K562 (cell line): Measurements from ENCODE around the gene ZFP57. TPM values are rescaled to one million over a fixed set of nuclear protein-coding genes. Genes with fewer than 3 reads are reported as not detected.

Experiments used
- ATAC-seq: fragments of 200-7000 bp; cut with Tn5 transposase; 3 replicates; pipeline ENCODE4 v1.9.1; 2020; ENCODE audit warnings: moderate library complexity
- BruUV-seq: library from RNA; stranded (reverse); fragments of 400-500 nt; replicated peaks from 2 replicates; lab custom pipeline; 2021; lab: Mats Ljungman, UMichigan
- CTCF ChIA-PET: fragments of 300-600 bp; formaldehyde crosslinking; extraction: SDS; loops from one replicate; lab custom pipeline; 2021; ENCODE audit warnings: low intra/inter-chr PET ratio; lab: Yijun Ruan, JAX
- POLR2A ChIA-PET: fragments of 300-600, 350-650 bp; sonication (Branson Sonifier 250); formaldehyde crosslinking; extraction: SDS; loops from one replicate; lab custom pipeline; 2021; ENCODE audit warnings: antibody characterized with exemption, inconsistent platforms; lab: Yijun Ruan, JAX
- DNase-seq, 4 experiments: peaks; one replicate each; pipeline versions ENCODE4 v3.0.0 to v3.0.0-alpha.2; 2011 to 2018; ENCODE audit warnings: low spot score in 3 of 4, mixed read lengths in 3 of 4; ENCODE audit errors: extremely low read depth in 1 of 4
- FAIRE-seq: peaks from 2 replicates; lab custom pipeline; 2011; peaks lifted over from hg19 to GRCh38; lab: Jason Lieb, UNC
- H2AFZ ChIP-seq: 2 replicates; pipeline ENCODE4 v1.6.0; 2011; ENCODE audit warnings: low read depth, low read length, control low read depth, inconsistent platforms
- H3K27ac ChIP-seq: fragments of 200-600 bp; 3 replicates; pipeline ENCODE4 v1.8.0; 2011; ENCODE audit warnings: low read depth, mild to moderate bottlenecking, control low read depth, inconsistent platforms, low read length, moderate library complexity, mixed read lengths; ENCODE audit errors: extremely low read depth
- H3K27me3 ChIP-seq, 2 experiments: fragments of 300-600 bp in 1 of 2; 2 replicates in 1 of 2; 3 replicates in 1 of 2; pipeline versions ENCODE4 v1.6.0 to v1.8.0; 2011; ENCODE audit warnings: inconsistent platforms in 2 of 2, low read length in 2 of 2, mild to moderate bottlenecking in 1 of 2, mixed read lengths in 1 of 2, moderate library complexity in 1 of 2; ENCODE audit not compliant: control insufficient read depth in 2 of 2, insufficient read depth in 2 of 2
- H3K36me3 ChIP-seq: fragments of 300-600 bp; 3 replicates; pipeline ENCODE4 v1.8.0; 2011; ENCODE audit warnings: mild to moderate bottlenecking, low read length, inconsistent platforms; ENCODE audit not compliant: control insufficient read depth, insufficient read depth
- H3K4me1 ChIP-seq, 2 experiments: fragments of 200-600 bp in 1 of 2; replicated peaks in 1 of 2; 2 replicates in 1 of 2; 3 replicates in 1 of 2; pipeline versions ENCODE4 v1.5.1 to v1.8.0; 2011; ENCODE audit warnings: inconsistent platforms in 2 of 2, low read length in 2 of 2, mild to moderate bottlenecking in 1 of 2, mixed read lengths in 1 of 2, moderate library complexity in 1 of 2; ENCODE audit not compliant: control insufficient read depth in 2 of 2, insufficient read depth in 2 of 2
- H3K4me2 ChIP-seq: 2 replicates; pipeline ENCODE4 v1.6.1; 2011; ENCODE audit warnings: low read length, control low read depth, inconsistent platforms, mixed read lengths; ENCODE audit not compliant: insufficient read depth
- H3K4me3 ChIP-seq: fragments of 200-600 bp; sonication (generic), shearing (Covaris generic); 2 replicates; pipeline ENCODE4 v1.5.1; 2016; ENCODE audit warnings: control low read depth, inconsistent platforms
- H3K79me2 ChIP-seq: fragments of 200-600 bp; 3 replicates; pipeline ENCODE4 v1.8.0; 2011; ENCODE audit warnings: low read length, inconsistent platforms; ENCODE audit not compliant: control insufficient read depth, insufficient read depth
- H3K9ac ChIP-seq, 2 experiments: 2 replicates each; pipeline versions ENCODE4 v1.6.0 to v1.6.1; 2011; ENCODE audit warnings: low read depth in 2 of 2, low read length in 2 of 2, control low read depth in 1 of 2, inconsistent platforms in 1 of 2, mild to moderate bottlenecking in 1 of 2, mixed read lengths in 1 of 2; ENCODE audit not compliant: insufficient read depth in 1 of 2
- H3K9me1 ChIP-seq: one replicate; pipeline ENCODE4 v1.6.0; 2011; ENCODE audit warnings: inconsistent platforms, mild to moderate bottlenecking, low read length, moderate library complexity; ENCODE audit not compliant: control insufficient read depth, insufficient read depth
- H3K9me3 ChIP-seq: replicated peaks from 2 replicates; pipeline ENCODE4 v1.5.1; 2011; ENCODE audit warnings: low read depth, low read length, inconsistent platforms; ENCODE audit not compliant: control insufficient read depth, insufficient read depth
- H4K20me1 ChIP-seq: replicated peaks from 2 replicates; pipeline ENCODE4 v1.6.1; 2011; ENCODE audit warnings: low read length, inconsistent platforms, mixed read lengths; ENCODE audit not compliant: control insufficient read depth, insufficient read depth
- IRF2 ChIP-seq: sonication (generic); formaldehyde crosslinking; IDR thresholded peaks from 2 replicates; pipeline ENCODE4 v1.8.1; 2022; ENCODE audit warnings: mild to moderate bottlenecking, missing genetic modification reagents
- JUNB ChIP-seq: fragments of 450-650 bp; formaldehyde crosslinking; conservative IDR thresholded peaks from 2 replicates; pipeline ENCODE4 v1.4.0; 2020; ENCODE audit warnings: mild to moderate bottlenecking
- MAZ ChIP-seq, 2 experiments: fragments of 450-650 bp in 1 of 2; sonication (generic) in 1 of 2; formaldehyde crosslinking; IDR thresholded peaks in 1 of 2; conservative IDR thresholded peaks in 1 of 2; 2 replicates each; pipeline versions ENCODE4 v1.4.0 to v1.5.0; 2020; ENCODE audit warnings: mild to moderate bottlenecking in 1 of 2, missing genetic modification reagents in 1 of 2
- MYC ChIP-seq, 2 experiments: fragments of 250-450 bp in 1 of 2; sonication (Bioruptor Pico) in 1 of 2; IDR thresholded peaks; 2 replicates each; pipeline versions ENCODE4 v1.5.1 to v1.6.1; 2012 to 2021; ENCODE audit warnings: low read depth in 2 of 2, borderline replicate concordance in 1 of 2, improper control_type of control experiment in 1 of 2, low read length in 1 of 2, mild to moderate bottlenecking in 1 of 2, moderate library complexity in 1 of 2
- NR4A1 ChIP-seq, 2 experiments: fragments of 250-450 bp in 1 of 2; fragments of 450-650 bp in 1 of 2; sonication (Bioruptor Pico) in 1 of 2; IDR thresholded peaks; 2 replicates each; pipeline versions ENCODE4 v1.4.0 to v1.6.1; 2016 to 2020; ENCODE audit warnings: mild to moderate bottlenecking in 2 of 2, missing compliant biosample characterization in 1 of 2, missing genetic modification characterization in 1 of 2, moderate library complexity in 1 of 2
- TBP ChIP-seq: optimal IDR thresholded peaks from 2 replicates; pipeline ENCODE3; 2011; ENCODE audit warnings: low read depth, low read length, improper control_type of control experiment
- TOE1 ChIP-seq, 2 experiments: fragments of 450-650 bp in 1 of 2; sonication (generic) in 1 of 2; formaldehyde crosslinking in 1 of 2; IDR thresholded peaks; 2 replicates each; pipeline versions ENCODE4 v1.7.1 to v1.8.0; 2016 to 2022; ENCODE audit warnings: borderline replicate concordance in 2 of 2, mild to moderate bottlenecking in 2 of 2, antibody characterized with exemption in 1 of 2, inconsistent platforms in 1 of 2, low read depth in 1 of 2, missing genetic modification reagents in 1 of 2, moderate library complexity in 1 of 2
- YY1 ChIP-seq, 3 experiments: IDR thresholded peaks; 2 replicates each; pipeline ENCODE4 v1.6.1; 2011; ENCODE audit warnings: low read length in 2 of 3, mild to moderate bottlenecking in 2 of 3, moderate library complexity in 2 of 3, borderline replicate concordance in 1 of 3, control low read depth in 1 of 3, low read depth in 1 of 3; ENCODE audit not compliant: insufficient read depth in 3 of 3, insufficient replicate concordance in 2 of 3, control insufficient read depth in 1 of 3, insufficient read length in 1 of 3; ENCODE audit errors: extremely low read depth in 1 of 3
- ZNF23 ChIP-seq: fragments of 250-450 bp; sonication (Bioruptor Pico); IDR thresholded peaks from 2 replicates; pipeline ENCODE4 v1.4.0; 2020; ENCODE audit warnings: mild to moderate bottlenecking
- ZNF518B ChIP-seq: fragments of 250-450 bp; sonication (Bioruptor Pico); IDR thresholded peaks from 2 replicates; pipeline ENCODE4 v1.5.0; 2021; ENCODE audit warnings: mild to moderate bottlenecking, moderate library complexity
- WGBS: fragments of 100-300 bp; shearing (Covaris generic); methylation state at CpG from one replicate; pipeline ENCODE4 v1.1.6; 2016; ENCODE audit warnings: low coverage, mixed read lengths; ENCODE audit not compliant: insufficient coverage; ENCODE audit errors: missing lambda C conversion rate; 5-methylcytosine and 5-hydroxymethylcytosine counted together
- in situ Hi-C: fragments of 300-500 bp; cut with MboI; formaldehyde crosslinking; loops from 4 replicates; pipeline ENCODE4 v1.15.0; 2018; ENCODE audit warnings: inconsistent platforms, mixed read lengths
- intact Hi-C: fragments of 100-400 bp; cut with micrococcal nuclease; formaldehyde crosslinking; loops from 2 replicates; pipeline ENCODE4 v1.14.2; 2022
- polyA plus RNA-seq, 8 experiments: library from polyadenylated mRNA; depleted of rRNA in 4 of 8; stranded (reverse) in 5 of 8; unstranded in 3 of 8; fragments of >200 nt; fragmentation: Nextera tagmentation in 2 of 8; fragmentation: Illumina TruSeq in 1 of 8; extraction: Ambion mirVana in 2 of 8; extraction: Trizol in 1 of 8; gene quantifications; 2 replicates each; pipeline versions ENCODE4 v1.2.1 to v1.2.3, GENCODE V29; 2011 to 2014; ENCODE audit warnings: inconsistent platforms in 1 of 8, missing spikeins in 1 of 8
- total RNA-seq, 7 experiments: library from RNA; depleted of rRNA in 6 of 7; stranded (reverse); fragments of >200 nt in 6 of 7; fragmentation: Illumina TruSeq in 2 of 7; extraction: Trizol in 2 of 7; gene quantifications; 2 replicates each; pipeline versions ENCODE4 v1.2.1 to v1.2.3, GENCODE V29; 2011 to 2021; ENCODE audit warnings: low replicate concordance in 1 of 7
- TF ChIP-seq, protein P1 (sequence below): fragments of 450-650 bp; formaldehyde crosslinking; IDR thresholded peaks from 2 replicates; pipeline ENCODE4 v1.4.0; 2022; ENCODE audit warnings: missing genetic modification characterization
- TF ChIP-seq, protein P2 (sequence below): fragments of 250-450 bp; sonication (Bioruptor Pico); IDR thresholded peaks from 2 replicates; pipeline ENCODE4 v1.9.0; 2021; ENCODE audit warnings: mild to moderate bottlenecking

ZFP57 gene
- total and polyA plus RNA-seq, 9 of the 15 experiments (the other 6 are each of a cell fraction or from before 2014, with no cell fraction given) = 0.04 to 0.28 (median 0.13) TPM

DNA sequence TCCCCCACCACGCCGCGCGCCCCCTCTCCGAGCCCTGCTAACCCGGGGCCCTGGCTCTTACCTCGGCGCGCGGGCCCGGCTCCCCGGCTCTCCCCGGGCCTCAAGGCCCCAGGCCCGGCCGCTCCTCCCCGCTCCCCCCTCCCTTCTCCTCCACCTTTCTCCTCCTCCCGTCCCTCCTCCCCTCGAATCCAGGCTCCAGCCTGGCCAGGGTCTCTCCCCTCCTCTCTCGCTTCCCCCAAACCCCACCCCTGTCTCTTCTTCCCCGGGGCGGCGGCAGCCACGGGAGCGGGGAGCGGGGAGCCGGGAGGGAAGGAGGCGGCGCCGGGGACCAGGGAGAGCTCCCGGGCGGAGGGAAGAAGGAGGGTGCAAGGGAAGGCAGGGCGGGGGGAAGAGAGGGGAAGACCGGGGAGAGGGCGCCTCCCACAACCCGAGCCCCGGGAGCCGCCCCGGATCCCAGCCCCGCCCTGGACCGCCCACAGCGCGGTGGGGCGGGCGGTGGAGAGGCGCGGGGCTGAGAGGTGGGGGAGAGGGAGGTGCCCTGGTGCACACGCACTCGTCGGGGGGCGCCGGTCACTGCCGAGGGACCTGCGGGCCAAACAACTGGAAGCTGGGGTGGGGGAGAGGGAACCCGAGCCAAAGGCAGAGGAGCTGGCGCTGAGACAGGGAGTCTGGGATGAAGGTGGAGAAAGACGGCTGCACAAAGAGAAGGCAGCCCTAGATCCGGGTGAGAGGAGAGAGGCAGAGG lies 48.0 kb downstream of the ZFP57 start, which contains the start of gene GABBR1:
Gene GABBR1, minus strand, starts transcription at position 395 of the 745 bp plus-strand sequence. CDS start 798 bp downstream, outside the sequence.
- Histone ChIP-seq H3K27ac (peak within 1 kb of the TSS; percentile 77), H3K9ac (peak within 1 kb of the TSS; percentile 60 to 90), H3K79me2 (peaks cover 42% of the 10 kb centered on the region), H3K9me1 (no peaks in the 10 kb centered on the region), H3K36me3 (0 out of 3 replicates have a peak, but pooled peaks cover 7% of the 10 kb centered on the region), H3K4me3 (peak within 1 kb of the TSS; percentile 84), H4K20me1 (no peaks in the 10 kb centered on the region), H3K27me3 (no peaks in the 10 kb centered on the region), H2AFZ (peak within 1 kb of the TSS; percentile 94), H3K4me2 (peak within 1 kb of the TSS; percentile 95), H3K4me1 (peaks cover 32 to 44% of the 10 kb centered on the region in 2 experiments; a peak in 4 of 5 replicates), H3K9me3 (no peaks in the 10 kb centered on the region)
- BruUV-seq = no TSS peak
- DNase-seq = peak; percentile 94 to 99 (median 98)
- intact Hi-C loops = loop anchor here (2.0 to 5.0 kb wide), 2 partner anchors 18 to 691 kb away; no protein-coding TSS in a partner anchor
- POLR2A ChIA-PET = interaction anchor here (0.6 to 1.9 kb wide), 14 partner anchors 8 to 1476 kb away, joined by 3 to 11 read pairs (median 4); no protein-coding TSS in a partner anchor
- CTCF ChIA-PET = no interaction called here
- in situ Hi-C loops = no loop called here
- FAIRE-seq = peak; percentile 66
- peak; percentile 87 for ATAC-seq
- 0% methylated on average over 21 of the region's 57 CpGs for WGBS
- TF ChIP-seq, protein P1, sequence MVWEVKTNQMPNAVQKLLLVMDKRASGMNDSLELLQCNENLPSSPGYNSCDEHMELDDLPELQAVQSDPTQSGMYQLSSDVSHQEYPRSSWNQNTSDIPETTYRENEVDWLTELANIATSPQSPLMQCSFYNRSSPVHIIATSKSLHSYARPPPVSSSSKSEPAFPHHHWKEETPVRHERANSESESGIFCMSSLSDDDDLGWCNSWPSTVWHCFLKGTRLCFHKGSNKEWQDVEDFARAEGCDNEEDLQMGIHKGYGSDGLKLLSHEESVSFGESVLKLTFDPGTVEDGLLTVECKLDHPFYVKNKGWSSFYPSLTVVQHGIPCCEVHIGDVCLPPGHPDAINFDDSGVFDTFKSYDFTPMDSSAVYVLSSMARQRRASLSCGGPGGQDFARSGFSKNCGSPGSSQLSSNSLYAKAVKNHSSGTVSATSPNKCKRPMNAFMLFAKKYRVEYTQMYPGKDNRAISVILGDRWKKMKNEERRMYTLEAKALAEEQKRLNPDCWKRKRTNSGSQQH (CRISPR knock-in tag) = 0 out of 2 replicates have a peak, but pooled peaks have one; percentile 12
- no peak for TF ChIP-seq ZNF518B (CRISPR knock-in tag)
- TF ChIP-seq YY1 (IDR thresholded peaks at IDR 0.05; ENCODE audit: borderline replicate concordance in 1 of 3, control insufficient read depth in 1 of 3, extremely low read depth in 1 of 3, insufficient read depth in 3 of 3, insufficient read length in 1 of 3, insufficient replicate concordance in 2 of 3, low read depth in 1 of 3, low read length in 2 of 3) = peak in 1 of 3 experiments; percentile 12
- TF ChIP-seq TOE1 (IDR thresholded peaks at IDR 0.05; ENCODE audit: borderline replicate concordance) = peak; percentile 33; the same call in 1 of the 2 replicates
- no peak for TF ChIP-seq TOE1 (CRISPR knock-in tag; IDR thresholded peaks at IDR 0.05; ENCODE audit: borderline replicate concordance, low read depth)
- no peak for TF ChIP-seq MYC (IDR thresholded peaks at IDR 0.05; ENCODE audit: low read depth, low read length)
- TF ChIP-seq MYC (CRISPR knock-in tag; IDR thresholded peaks at IDR 0.05; ENCODE audit: borderline replicate concordance, low read depth) = no peak
- TF ChIP-seq, protein P2, sequence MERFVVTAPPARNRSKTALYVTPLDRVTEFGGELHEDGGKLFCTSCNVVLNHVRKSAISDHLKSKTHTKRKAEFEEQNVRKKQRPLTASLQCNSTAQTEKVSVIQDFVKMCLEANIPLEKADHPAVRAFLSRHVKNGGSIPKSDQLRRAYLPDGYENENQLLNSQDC (CRISPR knock-in tag) = 0 out of 2 replicates have a peak, but pooled peaks have one; percentile 38
- TF ChIP-seq IRF2 (CRISPR knock-in tag) = no peak
- peak; percentile 26 for TF ChIP-seq TBP
- no peak for TF ChIP-seq JUNB
- TF ChIP-seq MAZ (CRISPR knock-in tag; conservative IDR thresholded peaks at IDR 0.05 in 1 of 2, IDR thresholded peaks at IDR 0.05 in 1 of 2) = peak; percentile 97 to 100
- no peak for TF ChIP-seq ZNF23 (CRISPR knock-in tag)
- peak; percentile 65; the same call in 1 of the 2 replicates for TF ChIP-seq NR4A1 (CRISPR knock-in tag; IDR thresholded peaks at IDR 0.05)
- no peak for TF ChIP-seq NR4A1 (tag; IDR thresholded peaks at IDR 0.05)
